ENCODE data around the gene NGF.

DNA sequence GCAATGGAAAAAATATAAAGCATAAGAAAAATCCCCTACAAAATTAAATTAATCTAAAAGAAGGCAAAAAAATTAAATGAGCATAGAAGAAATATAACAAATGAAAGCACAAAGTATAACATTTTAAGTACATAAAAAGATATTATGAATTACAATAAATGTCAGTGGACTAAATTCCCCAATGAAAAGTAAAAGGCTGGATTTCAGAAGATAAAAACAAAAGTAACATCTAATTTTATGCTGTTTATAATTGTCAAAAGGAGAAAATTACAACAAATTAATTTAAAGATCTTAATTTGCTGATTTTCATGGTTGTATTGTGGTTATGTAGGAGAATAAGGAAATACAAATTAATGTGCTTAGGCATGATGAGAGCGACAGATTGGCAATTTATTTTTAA is 92.8 kb downstream of the NGF start:
- TF ChIP-seq, protein P1, sequence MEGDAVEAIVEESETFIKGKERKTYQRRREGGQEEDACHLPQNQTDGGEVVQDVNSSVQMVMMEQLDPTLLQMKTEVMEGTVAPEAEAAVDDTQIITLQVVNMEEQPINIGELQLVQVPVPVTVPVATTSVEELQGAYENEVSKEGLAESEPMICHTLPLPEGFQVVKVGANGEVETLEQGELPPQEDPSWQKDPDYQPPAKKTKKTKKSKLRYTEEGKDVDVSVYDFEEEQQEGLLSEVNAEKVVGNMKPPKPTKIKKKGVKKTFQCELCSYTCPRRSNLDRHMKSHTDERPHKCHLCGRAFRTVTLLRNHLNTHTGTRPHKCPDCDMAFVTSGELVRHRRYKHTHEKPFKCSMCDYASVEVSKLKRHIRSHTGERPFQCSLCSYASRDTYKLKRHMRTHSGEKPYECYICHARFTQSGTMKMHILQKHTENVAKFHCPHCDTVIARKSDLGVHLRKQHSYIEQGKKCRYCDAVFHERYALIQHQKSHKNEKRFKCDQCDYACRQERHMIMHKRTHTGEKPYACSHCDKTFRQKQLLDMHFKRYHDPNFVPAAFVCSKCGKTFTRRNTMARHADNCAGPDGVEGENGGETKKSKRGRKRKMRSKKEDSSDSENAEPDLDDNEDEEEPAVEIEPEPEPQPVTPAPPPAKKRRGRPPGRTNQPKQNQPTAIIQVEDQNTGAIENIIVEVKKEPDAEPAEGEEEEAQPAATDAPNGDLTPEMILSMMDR (IDR thresholded peaks at IDR 0.05; ENCODE audit: borderline replicate concordance, extremely low read depth, low read length, poor library complexity, severe bottlenecking): no peak
- no peak for TF ChIP-seq EZH2 (IDR thresholded peaks at IDR 0.05; ENCODE audit: borderline replicate concordance, low read depth, low read length, severe bottlenecking)

Data from DND-41 (cell line).